Measurements from ENCODE around the gene USP6NL.

- TF ChIP-seq TAF1 (IDR thresholded peaks at IDR 0.05; ENCODE audit: low read depth, low read length) (no peak), SUZ12 (IDR thresholded peaks at IDR 0.05; ENCODE audit: low read length) (no peak), POLR2A (IDR thresholded peaks at IDR 0.05; ENCODE audit: control extremely low read depth in 1 of 2, low read depth in 2 of 2, low read length in 2 of 2) (no peak), BCL11A (IDR thresholded peaks at IDR 0.05; ENCODE audit: low read depth in 2 of 2, low read length in 2 of 2) (no peak), TBP (IDR thresholded peaks at IDR 0.05; ENCODE audit: low read depth, low read length) (no peak), POLR2AphosphoS5 (IDR thresholded peaks at IDR 0.05; ENCODE audit: low read depth, low read length) (no peak), EZH2 (IDR thresholded peaks at IDR 0.05; ENCODE audit: low read depth, low read length, severe bottlenecking) (no peak), EP300 (IDR thresholded peaks at IDR 0.05; ENCODE audit: borderline replicate concordance in 1 of 2, low read depth in 2 of 2, low read length in 2 of 2) (no peak), SP1 (IDR thresholded peaks at IDR 0.05; ENCODE audit: low read depth, low read length) (no peak), KDM1A (IDR thresholded peaks at IDR 0.05; ENCODE audit: borderline replicate concordance, low read length) (no peak), YY1 (IDR thresholded peaks at IDR 0.05; ENCODE audit: low read depth, low read length) (no peak)
- TF ChIP-seq, protein P1, sequence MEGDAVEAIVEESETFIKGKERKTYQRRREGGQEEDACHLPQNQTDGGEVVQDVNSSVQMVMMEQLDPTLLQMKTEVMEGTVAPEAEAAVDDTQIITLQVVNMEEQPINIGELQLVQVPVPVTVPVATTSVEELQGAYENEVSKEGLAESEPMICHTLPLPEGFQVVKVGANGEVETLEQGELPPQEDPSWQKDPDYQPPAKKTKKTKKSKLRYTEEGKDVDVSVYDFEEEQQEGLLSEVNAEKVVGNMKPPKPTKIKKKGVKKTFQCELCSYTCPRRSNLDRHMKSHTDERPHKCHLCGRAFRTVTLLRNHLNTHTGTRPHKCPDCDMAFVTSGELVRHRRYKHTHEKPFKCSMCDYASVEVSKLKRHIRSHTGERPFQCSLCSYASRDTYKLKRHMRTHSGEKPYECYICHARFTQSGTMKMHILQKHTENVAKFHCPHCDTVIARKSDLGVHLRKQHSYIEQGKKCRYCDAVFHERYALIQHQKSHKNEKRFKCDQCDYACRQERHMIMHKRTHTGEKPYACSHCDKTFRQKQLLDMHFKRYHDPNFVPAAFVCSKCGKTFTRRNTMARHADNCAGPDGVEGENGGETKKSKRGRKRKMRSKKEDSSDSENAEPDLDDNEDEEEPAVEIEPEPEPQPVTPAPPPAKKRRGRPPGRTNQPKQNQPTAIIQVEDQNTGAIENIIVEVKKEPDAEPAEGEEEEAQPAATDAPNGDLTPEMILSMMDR (IDR thresholded peaks at IDR 0.05; ENCODE audit: control extremely low read depth in 1 of 3, insufficient read depth in 1 of 3, low read depth in 1 of 3, low read length in 3 of 3), result no peak
Measured at GRCh38 chr10:11539191-11539868, 72.1 kb downstream of the USP6NL start.
